Spleen (tissue), 11 donors: Measurements from ENCODE around the gene MYLK. TPM values are rescaled to one million over a fixed set of nuclear protein-coding genes. Genes with fewer than 3 reads are reported as not detected.

Experiments
- DNase-seq: peaks from one replicate; pipeline ENCODE4 v3.0.0-alpha.2; 2020
- H3K27ac ChIP-seq, 8 donors: fragments of 200-600 bp; sonication (generic) in 7 of 8; 1 replicate in 4 of 8; 2 replicates in 4 of 8; pipeline versions ENCODE4 v1.5.0 to v1.8.0; 2016 to 2021; ENCODE audit warnings: inconsistent platforms in 4 of 8, mild to moderate bottlenecking in 4 of 8, moderate library complexity in 1 of 8
- H3K27me3 ChIP-seq, 7 donors: fragments of 200-600 bp; sonication (generic) in 6 of 7; replicated peaks in 1 of 7; 1 replicate in 4 of 7; 2 replicates in 3 of 7; pipeline versions ENCODE4 v1.5.0 to v1.8.0; 2016 to 2021; ENCODE audit warnings: inconsistent platforms in 3 of 7, mild to moderate bottlenecking in 1 of 7
- H3K36me3 ChIP-seq, 6 donors: fragments of 200-600 bp; sonication (generic) in 5 of 6; 1 replicate in 4 of 6; 2 replicates in 2 of 6; pipeline versions ENCODE4 v1.5.0 to v1.8.0; 2016 to 2021; ENCODE audit warnings: inconsistent platforms in 2 of 6
- H3K4me1 ChIP-seq, 6 donors: fragments of 200-600 bp; sonication (generic) in 5 of 6; 1 replicate in 3 of 6; 2 replicates in 3 of 6; pipeline versions ENCODE4 v1.5.0 to v1.8.0; 2016 to 2021; ENCODE audit warnings: inconsistent platforms in 3 of 6
- H3K4me3 ChIP-seq, 8 donors: fragments of 200-600 bp; sonication (generic) in 7 of 8; 1 replicate in 4 of 8; 2 replicates in 4 of 8; pipeline versions ENCODE4 v1.5.0 to v1.8.0; 2016 to 2021; ENCODE audit warnings: inconsistent platforms in 4 of 8, mild to moderate bottlenecking in 4 of 8, moderate library complexity in 2 of 8
- H3K9me3 ChIP-seq, 8 donors: fragments of 200-600 bp; sonication (generic) in 7 of 8; 1 replicate in 4 of 8; 2 replicates in 4 of 8; pipeline versions ENCODE4 v1.5.0 to v1.8.0; 2016 to 2021; ENCODE audit warnings: inconsistent platforms in 4 of 8
- POLR2A ChIP-seq, 3 donors: fragments of 450-650 bp; IDR thresholded peaks; one replicate each; pipeline ENCODE4 v1.5.1; 2017; ENCODE audit warnings: antibody characterized with exemption in 3 of 3, mild to moderate bottlenecking in 1 of 3
- POLR2AphosphoS5 ChIP-seq, 3 donors: sonication (generic); formaldehyde crosslinking; IDR thresholded peaks; one replicate each; pipeline ENCODE4 v1.5.1; 2017; ENCODE audit warnings: antibody characterized with exemption in 3 of 3
- WGBS, 5 donors: extraction: QIAGEN DNeasy Blood & Tissue Kit in 3 of 5; methylation state at CpG; one replicate each; pipeline versions ENCODE4 v1.1.5 to v1.1.7; 2013 to 2018; 5-methylcytosine and 5-hydroxymethylcytosine counted together
- intact Hi-C: fragments of 100-400 bp; cut with DNase I; formaldehyde crosslinking; loops from one replicate; pipeline ENCODE4 v1.15.0; 2023; ENCODE audit warnings: low total_unique reads
- polyA plus RNA-seq, 3 donors: library from polyadenylated mRNA; stranded (reverse); fragments of 200-250 nt; gene quantifications; one replicate each; pipeline ENCODE4 v1.2.1, GENCODE V29; 2013
- total RNA-seq, 7 donors: library from RNA; depleted of rRNA in 3 of 7; stranded (reverse); fragments of >200 nt in 3 of 7; fragmentation: NEBNext Ultra II Directional in 4 of 7; extraction: Animal tissue kit (Norgen Biotek cat#: 25700) in 4 of 7; gene quantifications; one replicate each; pipeline versions ENCODE4 v1.1.0 to v1.2.1, GENCODE V29; 2016 to 2021
- TF ChIP-seq, protein P1 (sequence below), 11 experiments: fragments of 200-600 bp in 7 of 11; fragments of 450-650 bp in 4 of 11; sonication (generic) in 4 of 11; IDR thresholded peaks in 8 of 11; conservative IDR thresholded peaks in 3 of 11; 1 replicate in 7 of 11; 2 replicates in 4 of 11; pipeline versions ENCODE4 v1.4.0 to v1.8.0; 2016 to 2021; ENCODE audit warnings: antibody characterized with exemption in 11 of 11, inconsistent platforms in 4 of 11, mild to moderate bottlenecking in 1 of 11
- donor health status: healthy with polysubstance abuse.
- donor health status: DM: no; HTN: no; CAD: no; lungs with moderate emphysema.
- donor health status: DM: no; HTN: no; CAD: no.
- donor health status: Bipolar disorder and iron deficiency.
- donor health status: healthy.
- donor health status: DM: no; HTN: no; CAD: no.
- donor health status: DM: yes; HTN: yes; CAD: no.

The MYLK gene
- total and polyA plus RNA-seq, 10 donors = 11.1 to 343 (median 154) TPM

DNA sequence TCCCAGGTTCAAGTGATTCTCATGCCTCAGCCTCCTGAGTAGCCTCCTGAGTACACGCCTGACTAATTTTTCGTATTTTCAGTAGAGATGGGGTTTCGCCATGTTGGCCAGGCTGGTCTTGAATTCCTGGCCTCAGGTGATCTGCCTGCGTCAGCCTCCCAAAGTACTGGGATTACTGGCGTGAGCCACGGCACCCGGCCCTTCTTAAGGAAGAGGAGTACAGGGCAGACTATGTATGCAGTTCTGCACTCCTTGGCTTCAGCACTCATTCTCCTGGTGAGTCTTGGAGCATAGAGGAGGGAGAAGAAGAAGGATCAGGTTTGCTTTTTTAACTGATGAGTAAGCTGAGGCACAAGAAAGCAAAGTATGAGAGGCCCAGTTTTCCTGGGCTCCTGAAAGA is 199.5 kb downstream of the MYLK start:
- TF ChIP-seq POLR2AphosphoS5 (IDR thresholded peaks at IDR 0.05) = no peak
- Histone ChIP-seq H3K36me3 (peaks cover 0 to 23% (median 0%) of the 10 kb centered on the region in 6 donors), H3K9me3 (no peaks in the 10 kb centered on the region), H3K4me1 (peaks cover 0 to 70% (median 18%) of the 10 kb centered on the region in 6 donors), H3K27ac (peak overlapping the region in 4 of 8 donors; percentile 46 to 55 (median 48)), H3K4me3 (no peak overlapping the region), H3K27me3 (no peaks in the 10 kb centered on the region)
- intact Hi-C loops = no loop called here
- 91 to 96% (median 96%) methylated on average over 7 of the region's 7 CpGs for WGBS, 5 donors
- DNase-seq = no peak

DNA sequence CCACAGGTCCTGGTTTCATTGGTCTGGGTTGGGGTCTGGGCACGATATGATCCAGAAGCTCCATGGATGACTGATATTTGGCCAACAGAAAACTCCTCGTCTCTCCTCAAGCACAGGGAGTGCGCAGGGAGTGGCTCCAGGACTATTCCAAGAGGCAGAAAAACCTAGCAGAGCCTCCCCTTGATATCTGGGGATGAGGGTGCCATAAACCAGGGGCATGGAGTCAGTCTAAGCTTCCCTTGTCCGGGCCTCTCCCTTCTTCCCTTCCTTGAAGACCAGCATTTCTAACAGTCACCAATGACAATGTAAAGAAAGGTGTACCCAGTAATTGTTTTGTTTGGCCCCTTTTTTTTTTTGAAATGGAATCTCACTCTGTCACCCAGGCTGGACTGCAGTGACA is 199.9 kb downstream of the MYLK start:
- peaks cover 0 to 19% (median 0%) of the 10 kb centered on the region in 6 donors for H3K36me3 ChIP-seq
- TF ChIP-seq POLR2A (IDR thresholded peaks at IDR 0.05) (no peak), POLR2AphosphoS5 (IDR thresholded peaks at IDR 0.05) (no peak)
- TF ChIP-seq, protein P1, sequence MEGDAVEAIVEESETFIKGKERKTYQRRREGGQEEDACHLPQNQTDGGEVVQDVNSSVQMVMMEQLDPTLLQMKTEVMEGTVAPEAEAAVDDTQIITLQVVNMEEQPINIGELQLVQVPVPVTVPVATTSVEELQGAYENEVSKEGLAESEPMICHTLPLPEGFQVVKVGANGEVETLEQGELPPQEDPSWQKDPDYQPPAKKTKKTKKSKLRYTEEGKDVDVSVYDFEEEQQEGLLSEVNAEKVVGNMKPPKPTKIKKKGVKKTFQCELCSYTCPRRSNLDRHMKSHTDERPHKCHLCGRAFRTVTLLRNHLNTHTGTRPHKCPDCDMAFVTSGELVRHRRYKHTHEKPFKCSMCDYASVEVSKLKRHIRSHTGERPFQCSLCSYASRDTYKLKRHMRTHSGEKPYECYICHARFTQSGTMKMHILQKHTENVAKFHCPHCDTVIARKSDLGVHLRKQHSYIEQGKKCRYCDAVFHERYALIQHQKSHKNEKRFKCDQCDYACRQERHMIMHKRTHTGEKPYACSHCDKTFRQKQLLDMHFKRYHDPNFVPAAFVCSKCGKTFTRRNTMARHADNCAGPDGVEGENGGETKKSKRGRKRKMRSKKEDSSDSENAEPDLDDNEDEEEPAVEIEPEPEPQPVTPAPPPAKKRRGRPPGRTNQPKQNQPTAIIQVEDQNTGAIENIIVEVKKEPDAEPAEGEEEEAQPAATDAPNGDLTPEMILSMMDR (IDR thresholded peaks at IDR 0.05 in 8 of 11, conservative IDR thresholded peaks at IDR 0.05 in 3 of 11) = no peak
- H3K9me3 ChIP-seq = no peaks in the 10 kb centered on the region
- peak overlapping the region in 5 of 8 donors; percentile 32 to 55 (median 47) for H3K27ac ChIP-seq
- no peaks in the 10 kb centered on the region for H3K27me3 ChIP-seq
- intact Hi-C loops = no loop called here
- 80 to 95% (median 86%) methylated on average over 4 of the region's 4 CpGs for WGBS, 5 donors
- no peak for DNase-seq
- H3K4me3 ChIP-seq = no peak overlapping the region
- peaks cover 0 to 69% (median 18%) of the 10 kb centered on the region in 6 donors for H3K4me1 ChIP-seq

DNA sequence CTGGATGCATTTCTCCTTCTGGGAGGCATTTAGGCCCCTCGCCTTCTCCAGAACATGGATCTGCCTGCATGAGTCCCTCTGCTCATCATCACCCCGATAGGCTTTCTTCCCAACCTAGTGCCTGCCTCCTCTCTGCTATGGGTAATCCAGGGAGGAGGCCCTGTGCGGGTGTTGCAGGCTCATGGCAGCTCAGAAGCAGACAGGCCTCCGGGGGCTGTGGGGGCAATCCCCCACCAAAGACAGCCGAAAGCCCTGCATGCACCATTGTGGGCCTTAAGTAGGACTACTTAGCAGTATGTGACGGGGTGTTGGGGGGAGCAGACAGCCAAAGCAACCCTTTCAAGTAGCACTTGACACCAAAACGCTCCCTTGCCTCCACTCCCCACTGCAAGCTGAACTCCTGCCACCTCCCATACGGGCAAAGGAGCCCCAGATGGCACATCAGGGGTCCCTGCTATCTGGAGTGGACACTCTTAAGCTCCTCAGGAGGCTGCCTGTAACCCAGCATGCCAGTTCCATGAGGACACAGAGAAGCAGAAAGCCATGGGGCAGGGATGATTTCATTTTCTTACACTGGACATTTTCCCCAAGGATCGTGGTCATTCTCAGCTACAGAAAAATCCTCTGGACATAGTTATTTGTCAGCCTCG is 200.5 kb downstream of the MYLK start:
- Histone ChIP-seq H3K9me3 (no peaks in the 10 kb centered on the region), H3K4me1 (peaks cover 0 to 67% (median 16%) of the 10 kb centered on the region in 6 donors), H3K27ac (peak overlapping the region in 5 of 8 donors; percentile 32 to 55 (median 47)), H3K27me3 (no peaks in the 10 kb centered on the region), H3K4me3 (no peak overlapping the region), H3K36me3 (peaks cover 0 to 13% (median 0%) of the 10 kb centered on the region in 6 donors)
- DNase-seq = no peak
- 68 to 84% (median 77%) methylated on average over 10 of the region's 10 CpGs for WGBS, 5 donors
- TF ChIP-seq POLR2AphosphoS5 (IDR thresholded peaks at IDR 0.05) = no peak
- TF ChIP-seq POLR2A (IDR thresholded peaks at IDR 0.05) = no peak
- TF ChIP-seq, protein P1 (IDR thresholded peaks at IDR 0.05 in 8 of 11, conservative IDR thresholded peaks at IDR 0.05 in 3 of 11) = no peak
- intact Hi-C loops = no loop called here

DNA sequence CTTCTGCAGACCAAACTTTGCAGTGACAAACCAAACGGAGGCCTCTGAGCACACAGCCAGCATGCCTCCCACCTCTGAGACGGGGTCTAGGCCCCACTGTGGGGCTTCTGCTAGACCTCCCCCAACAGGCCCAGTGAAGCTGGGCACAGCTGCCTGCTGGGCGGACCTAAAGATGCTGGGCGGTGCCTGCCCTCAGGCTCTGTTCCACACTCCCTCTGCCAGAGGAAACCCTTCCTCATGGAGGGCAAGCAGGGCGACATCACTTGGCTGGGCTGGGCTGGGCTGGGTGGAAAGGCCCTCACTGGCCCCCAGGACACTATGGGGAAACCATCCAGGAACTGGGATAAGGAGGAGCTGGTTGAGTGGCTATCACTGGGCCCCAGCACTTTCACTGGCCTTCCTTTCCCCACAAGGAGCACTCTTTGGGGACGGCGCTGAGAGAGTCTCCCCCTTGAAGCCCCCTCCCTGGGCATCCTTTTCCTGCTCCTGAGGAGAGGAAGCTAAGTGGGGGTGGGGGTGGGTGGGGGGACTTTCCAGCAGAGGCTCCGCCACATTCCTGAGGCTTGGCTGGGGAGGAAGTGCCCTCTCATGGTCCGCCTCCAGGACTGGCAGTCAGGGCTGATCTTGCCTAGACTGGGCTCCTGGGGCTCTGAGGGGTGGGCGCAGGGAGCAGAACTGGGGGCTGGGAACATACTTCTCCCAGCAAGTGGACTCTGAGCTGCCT is 201.2 kb downstream of the MYLK start:
- WGBS, 5 donors = 62 to 81% (median 72%) methylated on average over 7 to 10 of the region's 10 CpGs
- peaks cover 0 to 70% (median 16%) of the 10 kb centered on the region in 6 donors for H3K4me1 ChIP-seq
- no peak for DNase-seq
- intact Hi-C loops = no loop called here
- H3K27ac ChIP-seq = peak overlapping the region in 6 of 8 donors; percentile 15 to 55 (median 44)
- no peak overlapping the region for H3K4me3 ChIP-seq
- H3K27me3 ChIP-seq = no peaks in the 10 kb centered on the region
- peaks cover 0 to 13% (median 0%) of the 10 kb centered on the region in 6 donors for H3K36me3 ChIP-seq
- H3K9me3 ChIP-seq = no peaks in the 10 kb centered on the region
- TF ChIP-seq, protein P1 (IDR thresholded peaks at IDR 0.05 in 8 of 11, conservative IDR thresholded peaks at IDR 0.05 in 3 of 11) = no peak
- TF ChIP-seq POLR2AphosphoS5 (IDR thresholded peaks at IDR 0.05) = no peak
- TF ChIP-seq POLR2A (IDR thresholded peaks at IDR 0.05) = no peak
